GM06990 (cell line): ENCODE measurements around the gene PSMA8.
"Not testable (repeated sequence)": the region's sequence is repeated elsewhere in the genome, so short reads cannot be mapped to it uniquely, and the experiment has no call there.

Experiments used
- DNase-seq: peaks from one replicate; pipeline ENCODE4 v3.0.0-alpha.2; 2011; ENCODE audit not compliant: insufficient read length; ENCODE audit errors: extremely low read depth
- H3K27me3 ChIP-seq: replicated peaks from 2 replicates; pipeline ENCODE4 v1.6.0; 2011; ENCODE audit warnings: low read length; ENCODE audit not compliant: control insufficient read depth, insufficient read depth
- H3K36me3 ChIP-seq: 2 replicates; pipeline ENCODE4 v1.5.1; 2011; ENCODE audit warnings: low read length; ENCODE audit not compliant: control insufficient read depth, insufficient read depth
- H3K4me3 ChIP-seq: replicated peaks from 2 replicates; pipeline ENCODE4 v1.5.1; 2011; ENCODE audit warnings: low read depth, mild to moderate bottlenecking, control low read depth, low read length
- TF ChIP-seq, protein P1 (sequence below): IDR thresholded peaks from 2 replicates; pipeline ENCODE4 v1.5.1; 2011; ENCODE audit warnings: low read length, control low read depth, mild to moderate bottlenecking, inconsistent platforms; ENCODE audit not compliant: insufficient read depth, poor library complexity, severe bottlenecking

Gene PSMA8

DNA sequence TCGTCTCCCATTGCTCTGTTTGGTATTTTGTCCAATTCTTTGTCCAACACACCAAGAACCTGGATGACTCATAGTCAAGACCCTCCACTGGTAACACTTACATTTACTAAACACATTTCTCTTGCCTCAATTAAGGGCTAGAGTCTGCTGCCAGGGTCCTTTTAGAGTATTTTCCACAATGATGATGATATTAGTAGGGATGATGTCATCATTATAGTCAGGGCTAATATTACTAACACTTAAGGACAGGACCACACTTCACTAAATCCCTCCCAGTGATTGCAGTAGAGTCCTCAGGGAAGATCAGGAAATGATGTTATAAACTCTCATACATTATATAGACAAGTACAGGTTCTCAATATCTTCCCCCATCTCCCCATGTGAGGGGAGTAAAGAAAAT is 29.6 kb upstream of the PSMA8 start:
- Histone ChIP-seq H3K36me3 (no peaks in the 10 kb centered on the region), H3K27me3 (no peaks in the 10 kb centered on the region), H3K4me3 (no peak overlapping the region)
- DNase-seq, result no peak
- TF ChIP-seq, protein P1, sequence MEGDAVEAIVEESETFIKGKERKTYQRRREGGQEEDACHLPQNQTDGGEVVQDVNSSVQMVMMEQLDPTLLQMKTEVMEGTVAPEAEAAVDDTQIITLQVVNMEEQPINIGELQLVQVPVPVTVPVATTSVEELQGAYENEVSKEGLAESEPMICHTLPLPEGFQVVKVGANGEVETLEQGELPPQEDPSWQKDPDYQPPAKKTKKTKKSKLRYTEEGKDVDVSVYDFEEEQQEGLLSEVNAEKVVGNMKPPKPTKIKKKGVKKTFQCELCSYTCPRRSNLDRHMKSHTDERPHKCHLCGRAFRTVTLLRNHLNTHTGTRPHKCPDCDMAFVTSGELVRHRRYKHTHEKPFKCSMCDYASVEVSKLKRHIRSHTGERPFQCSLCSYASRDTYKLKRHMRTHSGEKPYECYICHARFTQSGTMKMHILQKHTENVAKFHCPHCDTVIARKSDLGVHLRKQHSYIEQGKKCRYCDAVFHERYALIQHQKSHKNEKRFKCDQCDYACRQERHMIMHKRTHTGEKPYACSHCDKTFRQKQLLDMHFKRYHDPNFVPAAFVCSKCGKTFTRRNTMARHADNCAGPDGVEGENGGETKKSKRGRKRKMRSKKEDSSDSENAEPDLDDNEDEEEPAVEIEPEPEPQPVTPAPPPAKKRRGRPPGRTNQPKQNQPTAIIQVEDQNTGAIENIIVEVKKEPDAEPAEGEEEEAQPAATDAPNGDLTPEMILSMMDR, result no peak

DNA sequence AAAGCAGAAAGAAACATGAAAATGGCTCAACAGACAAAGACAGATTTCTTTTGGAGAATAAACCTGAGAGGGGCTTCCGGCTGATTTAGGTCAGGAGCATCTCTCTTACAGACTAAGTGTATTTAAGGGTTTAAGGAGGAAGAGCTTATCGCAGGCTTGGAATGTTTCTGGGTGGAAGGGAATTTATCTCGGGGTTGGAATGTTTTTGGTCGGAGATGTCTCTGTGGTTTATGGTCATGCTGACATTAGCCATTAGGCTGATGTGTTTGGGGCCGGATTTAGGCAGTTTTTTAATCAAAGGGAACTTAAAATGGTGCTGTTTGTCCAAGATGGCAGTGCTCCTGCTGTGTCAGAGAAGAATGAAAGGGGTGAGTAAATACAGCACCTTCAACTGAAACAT is 14.4 kb upstream of the PSMA8 start:
- Histone ChIP-seq H3K36me3 (no peaks in the 10 kb centered on the region), H3K27me3 (no peaks in the 10 kb centered on the region), H3K4me3 (no peak overlapping the region)
- DNase-seq, result no peak
- TF ChIP-seq, protein P1, result no peak

DNA sequence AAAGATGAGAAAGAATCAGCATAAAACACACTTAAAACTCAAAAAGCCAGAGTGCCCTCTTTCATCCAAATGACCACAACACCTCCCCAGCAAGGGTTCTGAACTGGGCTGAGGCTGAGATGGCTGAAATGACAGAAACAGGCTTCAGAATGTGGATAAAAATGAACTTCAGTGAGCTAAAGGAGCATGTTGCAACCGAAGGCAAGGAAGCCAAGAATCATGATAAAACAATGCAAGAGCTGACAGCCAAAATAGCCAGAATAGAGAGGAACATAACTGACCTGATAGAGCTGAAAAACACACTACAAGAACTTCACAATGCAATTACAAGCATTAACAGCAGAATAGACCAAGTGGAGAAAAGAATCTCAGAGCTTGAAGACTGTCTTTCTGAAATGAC is 12.2 kb upstream of the PSMA8 start:
- TF ChIP-seq, protein P1, result no peak
- no peak for DNase-seq

DNA sequence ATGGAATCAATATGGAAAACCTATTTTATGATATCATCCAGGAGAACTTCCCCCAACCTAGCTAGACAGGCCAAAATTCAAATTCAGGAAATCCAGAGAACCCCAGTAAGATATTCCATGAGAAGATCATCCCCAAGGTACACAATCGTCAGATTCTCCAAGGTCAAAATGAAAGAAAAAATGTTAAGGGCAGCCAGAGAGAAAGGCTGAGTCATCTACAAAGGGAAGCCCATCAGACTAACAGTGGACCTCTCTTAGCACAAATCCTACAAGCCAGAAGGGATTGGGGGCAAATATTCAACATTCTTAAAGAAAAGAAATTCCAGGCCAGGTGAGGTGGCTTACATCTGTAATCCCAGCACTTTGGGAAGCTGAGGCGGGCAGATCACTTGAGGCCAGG is 11.7 kb upstream of the PSMA8 start:
- H3K27me3 ChIP-seq, H3K4me3 ChIP-seq, DNase-seq, H3K36me3 ChIP-seq: not testable (repeated sequence)

More for the DNA sequence above, 12.2 kb upstream of the PSMA8 start:
- Histone ChIP-seq H3K36me3 (no peaks in the 10 kb centered on the region), H3K4me3 (no peak overlapping the region), H3K27me3 (no peaks in the 10 kb centered on the region)

DNA sequence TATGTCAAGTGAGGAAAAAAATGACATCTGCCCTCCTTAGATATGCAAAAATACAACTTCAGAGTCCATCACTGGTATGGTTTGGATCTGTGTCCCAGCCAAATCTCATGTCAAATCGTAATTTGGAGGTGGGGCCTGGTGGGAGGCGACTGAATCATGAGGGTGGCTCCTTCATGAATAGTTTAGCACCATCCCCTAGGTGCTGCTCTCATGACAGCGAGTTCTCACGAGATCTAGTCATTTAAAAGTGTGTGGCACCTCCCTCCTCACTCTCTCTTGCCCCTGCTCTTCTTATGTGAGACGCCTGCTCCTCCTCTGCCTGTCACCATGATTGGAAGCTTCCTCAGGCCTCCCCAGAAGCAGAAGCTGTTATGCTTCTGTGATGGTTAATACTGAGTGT is 5.9 kb upstream of the PSMA8 start:
- no peak for DNase-seq
- TF ChIP-seq, protein P1, result no peak
- H3K4me3 ChIP-seq, result no peak overlapping the region
- H3K27me3 ChIP-seq, result no peaks in the 10 kb centered on the region
- no peaks in the 10 kb centered on the region for H3K36me3 ChIP-seq

DNA sequence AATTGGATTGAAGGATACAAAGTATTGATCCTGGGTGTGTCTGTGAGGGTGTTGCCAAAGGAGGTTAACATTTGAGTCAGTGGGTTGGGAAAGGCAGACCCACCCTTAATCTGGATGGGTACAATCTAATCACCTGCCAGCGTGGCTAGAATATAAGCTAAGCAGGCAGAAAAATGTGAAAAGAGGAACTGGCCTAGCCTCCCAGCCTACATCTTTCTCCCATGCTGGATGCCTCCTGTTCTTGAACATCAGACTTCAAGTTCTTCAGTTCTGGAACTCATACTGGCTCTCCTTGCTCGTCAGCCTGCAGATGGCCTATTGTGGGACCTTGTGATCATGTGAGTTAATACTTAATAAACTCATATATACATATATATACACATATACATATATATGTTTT is 5.5 kb upstream of the PSMA8 start:
- H3K27me3 ChIP-seq, H3K4me3 ChIP-seq, DNase-seq, H3K36me3 ChIP-seq: not testable (repeated sequence)

DNA sequence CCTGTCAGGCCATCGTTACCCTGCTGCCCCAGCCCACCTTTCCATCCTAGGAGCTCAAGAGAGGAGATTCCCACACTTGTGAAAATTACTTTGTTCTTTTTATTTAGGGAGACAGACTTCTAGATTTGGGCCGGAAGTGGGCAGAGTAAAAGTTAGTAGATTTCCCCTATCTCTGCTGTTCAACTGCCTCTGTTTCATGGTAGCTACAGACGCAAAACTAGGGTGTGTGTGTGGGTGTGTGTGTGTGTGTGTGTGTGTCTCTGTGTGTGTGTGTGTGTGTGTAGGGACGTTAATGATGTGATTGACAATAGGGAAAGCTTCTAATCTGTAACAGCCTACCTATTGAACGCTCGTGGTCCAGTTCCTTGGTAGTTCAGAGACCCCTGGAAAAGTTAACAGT is 438 bp downstream of the PSMA8 start:
- Histone ChIP-seq H3K27me3 (no peaks in the 10 kb centered on the region), H3K36me3 (no peaks in the 10 kb centered on the region), H3K4me3 (no peak overlapping the region)
- TF ChIP-seq, protein P1, result no peak
- no peak for DNase-seq
